ENCODE data around the gene KCNK4. TPM values are rescaled to one million over a fixed set of nuclear protein-coding genes. Genes with fewer than 3 reads are reported as not detected.

The KCNK4 gene
- total RNA-seq, 2 donors from 2014 or later, result not detected

DNA sequence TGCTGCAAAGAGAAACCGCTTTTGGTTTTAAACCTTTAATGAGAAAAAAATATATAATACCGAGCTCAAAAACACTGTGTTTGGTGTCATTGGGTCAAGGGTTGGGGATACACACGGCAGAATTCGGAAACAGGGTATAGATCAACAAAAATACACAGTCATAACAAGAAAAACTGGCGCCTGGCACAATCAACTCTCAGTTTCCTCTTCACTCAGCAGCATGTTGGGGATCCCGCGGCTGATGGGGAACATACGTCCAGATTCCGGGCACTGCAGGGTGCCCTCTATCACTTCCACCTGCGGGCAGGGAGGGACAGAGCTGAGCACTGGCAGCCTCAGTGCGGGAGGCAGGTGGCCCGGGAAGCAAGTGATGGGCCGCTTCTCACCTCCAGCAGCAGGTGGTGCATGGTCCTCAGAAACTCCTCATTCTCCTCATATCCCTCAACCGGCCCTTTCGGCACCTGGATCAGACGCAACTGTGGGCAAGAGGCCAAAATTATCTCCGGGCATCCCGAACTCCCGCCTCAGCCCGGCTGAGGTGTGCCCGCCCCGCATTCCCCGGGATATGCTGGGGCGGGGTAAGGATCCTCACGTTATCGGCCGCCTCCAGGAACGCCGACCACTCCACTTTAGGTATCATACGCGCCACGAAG, 25.7 kb downstream of the KCNK4 start:
- peak overlapping the region; percentile 92 to 99 (median 98) for H3K27ac ChIP-seq
- intact Hi-C loops (cut with DNase I), result no loop called here
- TF ChIP-seq, protein P1, sequence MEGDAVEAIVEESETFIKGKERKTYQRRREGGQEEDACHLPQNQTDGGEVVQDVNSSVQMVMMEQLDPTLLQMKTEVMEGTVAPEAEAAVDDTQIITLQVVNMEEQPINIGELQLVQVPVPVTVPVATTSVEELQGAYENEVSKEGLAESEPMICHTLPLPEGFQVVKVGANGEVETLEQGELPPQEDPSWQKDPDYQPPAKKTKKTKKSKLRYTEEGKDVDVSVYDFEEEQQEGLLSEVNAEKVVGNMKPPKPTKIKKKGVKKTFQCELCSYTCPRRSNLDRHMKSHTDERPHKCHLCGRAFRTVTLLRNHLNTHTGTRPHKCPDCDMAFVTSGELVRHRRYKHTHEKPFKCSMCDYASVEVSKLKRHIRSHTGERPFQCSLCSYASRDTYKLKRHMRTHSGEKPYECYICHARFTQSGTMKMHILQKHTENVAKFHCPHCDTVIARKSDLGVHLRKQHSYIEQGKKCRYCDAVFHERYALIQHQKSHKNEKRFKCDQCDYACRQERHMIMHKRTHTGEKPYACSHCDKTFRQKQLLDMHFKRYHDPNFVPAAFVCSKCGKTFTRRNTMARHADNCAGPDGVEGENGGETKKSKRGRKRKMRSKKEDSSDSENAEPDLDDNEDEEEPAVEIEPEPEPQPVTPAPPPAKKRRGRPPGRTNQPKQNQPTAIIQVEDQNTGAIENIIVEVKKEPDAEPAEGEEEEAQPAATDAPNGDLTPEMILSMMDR (IDR thresholded peaks at IDR 0.05), result peak in 1 of 7 experiments; percentile 32
- no peak for TF ChIP-seq POLR2A (IDR thresholded peaks at IDR 0.05)
- WGBS, 2 donors, result 3 to 10% methylated on average over 9 to 32 of the region's 32 CpGs
- ATAC-seq, result no peak
- DNase-seq, result peak; percentile 45 to 67 (median 54)
- H3K36me3 ChIP-seq (replicated peaks in 1 of 2; ENCODE audit: insufficient read depth in 1 of 2, low read depth in 2 of 2), result peaks cover 0 to 3% of the 10 kb centered on the region in 2 donors
- H3K4me3 ChIP-seq, result peak overlapping the region; percentile 49 to 93
- no peaks in the 10 kb centered on the region for H3K9me3 ChIP-seq
- peaks cover 42% of the 10 kb centered on the region for H3K4me1 ChIP-seq
- H3K27me3 ChIP-seq, result no peaks in the 10 kb centered on the region

- 0% methylated on average over 16 to 43 of the region's 43 CpGs for WGBS, 2 donors
- Histone ChIP-seq H3K36me3 (replicated peaks in 1 of 2; ENCODE audit: insufficient read depth in 1 of 2, low read depth in 2 of 2) (peaks cover 0 to 3% of the 10 kb centered on the region in 2 donors), H3K27me3 (no peaks in the 10 kb centered on the region), H3K9me3 (no peaks in the 10 kb centered on the region), H3K4me3 (peak within 1 kb of the TSS; percentile 66 to 93), H3K27ac (peak within 1 kb of the TSS; percentile 92 to 99 (median 98)), H3K4me1 (peaks cover 45% of the 10 kb centered on the region)
- intact Hi-C loops (cut with DNase I), result no loop called here
- TF ChIP-seq, protein P1 (IDR thresholded peaks at IDR 0.05), result no peak
- TF ChIP-seq POLR2A (IDR thresholded peaks at IDR 0.05), result peak; percentile 72 to 88 (median 86)
- DNase-seq (peak; percentile 96 to 99 (median 98)), ATAC-seq (peak; percentile 86)
These were observed 26.3 kb downstream of the KCNK4 start, which contains the start of gene TRMT112 for GRCh38 chr11:64317325-64317960. Gene TRMT112, minus strand, starts transcription at chr11:64317559. Its CDS starts 33 bp downstream, at chr11:64317526.

GRCh38 chr11:64317961-64318765, 27.1 kb downstream of the KCNK4 start, which contains the start of gene PRDX5:
Gene PRDX5, plus strand, starts transcription at chr11:64318121. Its CDS starts 95 bp downstream, at chr11:64318216.
- Histone ChIP-seq H3K9me3 (no peaks in the 10 kb centered on the region), H3K27ac (peak within 1 kb of the TSS; percentile 92 to 99 (median 98)), H3K36me3 (replicated peaks in 1 of 2; ENCODE audit: insufficient read depth in 1 of 2, low read depth in 2 of 2) (peaks cover 0 to 5% of the 10 kb centered on the region in 2 donors), H3K27me3 (no peaks in the 10 kb centered on the region), H3K4me3 (peak within 1 kb of the TSS; percentile 66 to 93), H3K4me1 (peaks cover 45% of the 10 kb centered on the region)
- DNase-seq (peak; percentile 96 to 99 (median 98)), ATAC-seq (peak; percentile 90)
- 0% methylated on average over 35 to 61 of the region's 61 CpGs for WGBS, 2 donors
- TF ChIP-seq, protein P1 (IDR thresholded peaks at IDR 0.05), result peak; percentile 18 to 85 (median 53)
- TF ChIP-seq POLR2A (IDR thresholded peaks at IDR 0.05), result peak; percentile 89 to 94 (median 92)
- intact Hi-C loops (cut with DNase I), result no loop called here

- Histone ChIP-seq H3K4me1 (peaks cover 45% of the 10 kb centered on the region), H3K36me3 (replicated peaks in 1 of 2; ENCODE audit: insufficient read depth in 1 of 2, low read depth in 2 of 2) (peaks cover 0 to 5% of the 10 kb centered on the region in 2 donors), H3K27me3 (no peaks in the 10 kb centered on the region), H3K9me3 (no peaks in the 10 kb centered on the region), H3K27ac (peak overlapping the region; percentile 92 to 99 (median 98)), H3K4me3 (peak overlapping the region; percentile 61 to 66)
- no peak for TF ChIP-seq POLR2A (IDR thresholded peaks at IDR 0.05)
- TF ChIP-seq, protein P1 (IDR thresholded peaks at IDR 0.05), result no peak
- whole genome bisulfite sequencing, 2 donors, result 16 to 18% methylated on average over 16 to 17 of the region's 19 CpGs
- ATAC-seq, result no peak
- intact Hi-C loops (cut with DNase I), result no loop called here
- DNase-seq, result peak in 2 of 4 donors; percentile 31 to 45
These were observed 28.0 kb downstream of the KCNK4 start for GRCh38 chr11:64318766-64319761.
